ENCODE measurements around the gene ZNF670.

The ZNF670 gene

GRCh38 chr1:247100676-247101279 is 22.2 kb upstream of the ZNF670 start:
- no peak for DNase-seq (ENCODE audit: low read depth)
- no peak for TF ChIP-seq CTCF (conservative IDR thresholded peaks at IDR 0.05; ENCODE audit: low read length)

GRCh38 chr1:247096958-247097357 is 18.3 kb upstream of the ZNF670 start:
- no peak overlapping the region for H3K4me3 ChIP-seq (ENCODE audit: low read length)
- DNase-seq (ENCODE audit: low read depth) = no peak
- TF ChIP-seq CTCF (conservative IDR thresholded peaks at IDR 0.05; ENCODE audit: low read length) = no peak

More at GRCh38 chr1:247100676-247101279, 22.2 kb upstream of the ZNF670 start:
- no peak overlapping the region for H3K4me3 ChIP-seq (ENCODE audit: low read length)

GRCh38 chr1:247096544-247096943 is 17.9 kb upstream of the ZNF670 start:
- no peak overlapping the region for H3K4me3 ChIP-seq (ENCODE audit: low read length)
- TF ChIP-seq CTCF (conservative IDR thresholded peaks at IDR 0.05; ENCODE audit: low read length) = no peak
- DNase-seq (ENCODE audit: low read depth) = no peak

- DNase-seq (ENCODE audit: low read depth) = no peak
- no peak for TF ChIP-seq CTCF (conservative IDR thresholded peaks at IDR 0.05; ENCODE audit: low read length)
- no peak overlapping the region for H3K4me3 ChIP-seq (ENCODE audit: low read length)
Observed at GRCh38 chr1:247096112-247096511, 17.5 kb upstream of the ZNF670 start.

GRCh38 chr1:247090455-247090854 is 11.8 kb upstream of the ZNF670 start:
- no peak overlapping the region for H3K4me3 ChIP-seq (ENCODE audit: low read length)
- DNase-seq (ENCODE audit: low read depth) = no peak
- no peak for TF ChIP-seq CTCF (conservative IDR thresholded peaks at IDR 0.05; ENCODE audit: low read length)

- H3K4me3 ChIP-seq (ENCODE audit: low read length) = no peak overlapping the region
- no peak for DNase-seq (ENCODE audit: low read depth)
- TF ChIP-seq CTCF (conservative IDR thresholded peaks at IDR 0.05; ENCODE audit: low read length) = no peak
Observed at GRCh38 chr1:247089616-247090375, 11.2 kb upstream of the ZNF670 start.

GRCh38 chr1:247088967-247089366 is 10.4 kb upstream of the ZNF670 start:
- no peak for DNase-seq (ENCODE audit: low read depth)
- no peak for TF ChIP-seq CTCF (conservative IDR thresholded peaks at IDR 0.05; ENCODE audit: low read length)
- H3K4me3 ChIP-seq (ENCODE audit: low read length) = no peak overlapping the region
